IMR-90 (cell line): ENCODE data around the gene FARS2. TPM values are rescaled to one million over a fixed set of nuclear protein-coding genes. Genes with fewer than 3 reads are reported as not detected.

ENCODE experiments used
- ATAC-seq: fragments of 200-7000 bp; cut with Tn5 transposase; 2 replicates; pipeline ENCODE4 v1.9.1; 2020; ENCODE audit warnings: low read depth, mild to moderate bottlenecking, moderate library complexity
- BruUV-seq: library from RNA; stranded (reverse); fragments of 400-500 nt; replicated peaks from 2 replicates; lab custom pipeline; 2021; lab: Mats Ljungman, UMichigan
- CTCF ChIA-PET: fragments of 300-600 bp; formaldehyde crosslinking; extraction: SDS; loops from one replicate; lab custom pipeline; 2021; ENCODE audit warnings: antibody characterized with exemption; lab: Yijun Ruan, JAX
- POLR2A ChIA-PET: fragments of 300-600 bp; sonication (Branson Sonifier 250); formaldehyde crosslinking; loops from one replicate; lab custom pipeline; 2022; ENCODE audit warnings: antibody characterized with exemption; ENCODE audit not compliant: unreplicated experiment; lab: Charles Lee
- DNase-seq: peaks from one replicate; pipeline ENCODE4 v3.0.0; 2013
- H2AFZ ChIP-seq: replicated peaks from 2 replicates; pipeline ENCODE3; 2013; ENCODE audit warnings: low read length, mild to moderate bottlenecking; ENCODE audit not compliant: poor library complexity
- H2AK5ac ChIP-seq: 2 replicates; pipeline ENCODE4 v1.6.1; 2013; ENCODE audit warnings: low read depth, low read length, inconsistent platforms
- H2AK9ac ChIP-seq: replicated peaks from 2 replicates; pipeline ENCODE3; 2013; ENCODE audit warnings: mild to moderate bottlenecking, low read depth, low read length, moderate library complexity; ENCODE audit not compliant: poor library complexity
- H2BK120ac ChIP-seq: 2 replicates; pipeline ENCODE4 v1.6.1; 2013; ENCODE audit warnings: low read depth, low read length, inconsistent platforms
- H2BK15ac ChIP-seq: 3 replicates; pipeline ENCODE4 v1.6.1; 2013; ENCODE audit warnings: low read depth, low read length, inconsistent platforms
- H2BK20ac ChIP-seq: 2 replicates; pipeline ENCODE4 v1.6.1; 2013; ENCODE audit warnings: low read depth, mild to moderate bottlenecking, inconsistent platforms, low read length, moderate library complexity
- H2BK5ac ChIP-seq: 2 replicates; pipeline ENCODE4 v1.6.1; 2013; ENCODE audit warnings: mild to moderate bottlenecking, low read depth, low read length, inconsistent platforms; ENCODE audit not compliant: poor library complexity, severe bottlenecking
- H3K14ac ChIP-seq: replicated peaks from 2 replicates; pipeline ENCODE4 v1.6.1; 2013; ENCODE audit warnings: low read depth, low read length, inconsistent platforms
- H3K18ac ChIP-seq: 2 replicates; pipeline ENCODE4 v1.6.1; 2013; ENCODE audit warnings: low read depth, low read length, control low read depth
- H3K23ac ChIP-seq: 2 replicates; pipeline ENCODE4 v1.6.1; 2013; ENCODE audit warnings: low read depth, low read length, inconsistent platforms
- H3K27ac ChIP-seq: 2 replicates; pipeline ENCODE4 v1.5.1; 2013; ENCODE audit warnings: mild to moderate bottlenecking, control low read depth, low read length; ENCODE audit not compliant: insufficient read depth
- H3K27me3 ChIP-seq: 2 replicates; pipeline ENCODE4 v1.6.1; 2013; ENCODE audit warnings: low read length; ENCODE audit not compliant: control insufficient read depth, insufficient read depth
- H3K36me3 ChIP-seq: 2 replicates; pipeline ENCODE4 v1.6.1; 2013; ENCODE audit warnings: low read length, mixed read lengths; ENCODE audit not compliant: control insufficient read depth, insufficient read depth
- H3K4ac ChIP-seq: 2 replicates; pipeline ENCODE4 v1.6.1; 2013; ENCODE audit warnings: low read depth, low read length, inconsistent platforms
- H3K4me1 ChIP-seq: 2 replicates; pipeline ENCODE4 v1.6.1; 2013; ENCODE audit warnings: low read length, mixed read lengths; ENCODE audit not compliant: control insufficient read depth, insufficient read depth
- H3K4me2 ChIP-seq: 2 replicates; pipeline ENCODE4 v1.6.1; 2013; ENCODE audit warnings: low read depth, mild to moderate bottlenecking, control low read depth, low read length, moderate library complexity
- H3K4me3 ChIP-seq: 2 replicates; pipeline ENCODE4 v1.5.1; 2013; ENCODE audit warnings: low read depth, mild to moderate bottlenecking, control low read depth, low read length, moderate library complexity; ENCODE audit not compliant: insufficient read depth
- H3K56ac ChIP-seq: 2 replicates; pipeline ENCODE4 v1.6.1; 2013; ENCODE audit warnings: low read length, inconsistent platforms; ENCODE audit not compliant: insufficient read depth; ENCODE audit errors: extremely low read depth
- H3K79me1 ChIP-seq, 2 experiments: 2 replicates each; pipeline ENCODE4 v1.6.1; 2013; ENCODE audit warnings: low read length in 2 of 2, inconsistent platforms in 1 of 2, low read depth in 1 of 2
- H3K9ac ChIP-seq: 2 replicates; pipeline ENCODE4 v1.6.1; 2013; ENCODE audit warnings: low read depth, low read length, control low read depth
- H3K9me1 ChIP-seq: 2 replicates; pipeline ENCODE4 v1.6.1; 2013; ENCODE audit warnings: low read length, inconsistent platforms; ENCODE audit not compliant: insufficient read depth
- H3K9me3 ChIP-seq: 2 replicates; pipeline ENCODE4 v1.6.1; 2013; ENCODE audit warnings: low read length; ENCODE audit not compliant: control insufficient read depth, insufficient read depth
- H4K20me1 ChIP-seq: 2 replicates; pipeline ENCODE4 v1.6.1; 2013; ENCODE audit warnings: low read length, inconsistent platforms; ENCODE audit not compliant: insufficient read depth
- H4K5ac ChIP-seq: 2 replicates; pipeline ENCODE4 v1.6.1; 2013; ENCODE audit warnings: mild to moderate bottlenecking, low read depth, low read length, control low read depth
- H4K8ac ChIP-seq, 2 experiments: 2 replicates each; pipeline ENCODE4 v1.6.1; 2013; ENCODE audit warnings: low read depth in 2 of 2, low read length in 2 of 2, control low read depth in 1 of 2, inconsistent platforms in 1 of 2
- H4K91ac ChIP-seq: 2 replicates; pipeline ENCODE4 v1.6.1; 2013; ENCODE audit warnings: low read depth, low read length, inconsistent platforms; ENCODE audit not compliant: insufficient read depth
- BHLHE40 ChIP-seq: fragments of 150-350 bp; IDR thresholded peaks from 2 replicates; pipeline ENCODE4 v1.6.1; 2016; ENCODE audit warnings: mild to moderate bottlenecking, low read depth, low read length
- CEBPB ChIP-seq: IDR thresholded peaks from 2 replicates; pipeline ENCODE4 v1.6.1; 2012; ENCODE audit warnings: low read depth, low read length, improper control_type of control experiment
- CHD1 ChIP-seq: IDR thresholded peaks from 2 replicates; pipeline ENCODE4 v1.6.1; 2012; ENCODE audit warnings: low read depth, low read length, improper control_type of control experiment
- CTCF ChIP-seq: conservative IDR thresholded peaks from 2 replicates; pipeline ENCODE4 v1.5.1; 2012; ENCODE audit warnings: mild to moderate bottlenecking, low read depth, low read length, improper control_type of control experiment
- ELK1 ChIP-seq: fragments of 150-350 bp; IDR thresholded peaks from 2 replicates; pipeline ENCODE4 v1.6.1; 2016; ENCODE audit warnings: low read depth, mild to moderate bottlenecking, low read length, moderate library complexity, borderline replicate concordance
- FOS ChIP-seq: fragments of 150-350 bp; IDR thresholded peaks from 2 replicates; pipeline ENCODE4 v1.6.1; 2016; ENCODE audit warnings: low read depth, low read length
- MAFK ChIP-seq: IDR thresholded peaks from 2 replicates; pipeline ENCODE4 v1.6.1; 2012; ENCODE audit warnings: low read depth, low read length, improper control_type of control experiment
- MAZ ChIP-seq: IDR thresholded peaks from 2 replicates; pipeline ENCODE4 v1.6.1; 2012; ENCODE audit warnings: low read depth, mild to moderate bottlenecking, low read length, improper control_type of control experiment, moderate library complexity, borderline replicate concordance
- MXI1 ChIP-seq: IDR thresholded peaks from 2 replicates; pipeline ENCODE4 v1.6.1; 2012; ENCODE audit warnings: low read depth, mild to moderate bottlenecking, low read length, moderate library complexity, borderline replicate concordance
- NFE2L2 ChIP-seq: fragments of 150-350 bp; IDR thresholded peaks from 2 replicates; pipeline ENCODE4 v1.6.1; 2016; ENCODE audit warnings: low read depth, mild to moderate bottlenecking, low read length
- POLR2A ChIP-seq: IDR thresholded peaks from 2 replicates; pipeline ENCODE4 v1.6.1; 2012; ENCODE audit warnings: mild to moderate bottlenecking, low read depth, low read length
- RAD21 ChIP-seq: IDR thresholded peaks from 2 replicates; pipeline ENCODE4 v1.6.1; 2012; ENCODE audit warnings: low read length, improper control_type of control experiment
- RCOR1 ChIP-seq: IDR thresholded peaks from 2 replicates; pipeline ENCODE4 v1.6.1; 2012; ENCODE audit warnings: mild to moderate bottlenecking, low read length, improper control_type of control experiment; ENCODE audit not compliant: insufficient replicate concordance
- RFX5 ChIP-seq: IDR thresholded peaks from 2 replicates; pipeline ENCODE4 v1.8.0; 2012; ENCODE audit warnings: low read depth, mild to moderate bottlenecking, low read length, moderate library complexity
- SMC3 ChIP-seq: fragments of 150-350 bp; IDR thresholded peaks from 2 replicates; pipeline ENCODE4 v1.6.1; 2016; ENCODE audit warnings: low read depth, mild to moderate bottlenecking, antibody characterized with exemption, low read length, moderate library complexity
- USF2 ChIP-seq: fragments of 150-350 bp; IDR thresholded peaks from 2 replicates; pipeline ENCODE4 v1.6.1; 2017; ENCODE audit warnings: mild to moderate bottlenecking, antibody characterized with exemption, low read length, low read depth
- WGBS, 2 experiments: methylation state at CpG; one replicate each; pipeline versions ENCODE4 v1.1.5 to v1.1.7; 2013; ENCODE audit warnings: missing lambda C conversion rate in 2 of 2; ENCODE audit not compliant: insufficient read length in 1 of 2; ENCODE audit errors: extremely low coverage in 2 of 2; 5-methylcytosine and 5-hydroxymethylcytosine counted together
- dilution Hi-C: fragments of 300-500 bp; cut with HindIII; formaldehyde crosslinking; loops from one replicate; pipeline ENCODE4 v1.14.3; 2018; ENCODE audit warnings: low sequenced_read_pairs; ENCODE audit not compliant: unreplicated experiment
- in situ Hi-C: fragments of 300-500 bp; cut with MboI; formaldehyde crosslinking; loops from 3 replicates; pipeline ENCODE4 v1.14.3; 2019; ENCODE audit warnings: low sequenced_read_pairs, inconsistent platforms, mixed read lengths
- intact Hi-C: fragments of 100-400 bp; cut with micrococcal nuclease; formaldehyde crosslinking; loops from 2 replicates; pipeline ENCODE4 v1.10.0; 2022
- polyA plus RNA-seq, 3 experiments: library from polyadenylated mRNA; depleted of rRNA; stranded (reverse); fragments of >200 nt; gene quantifications; 2 replicates each; pipeline ENCODE4 v1.2.3, GENCODE V29; 2012; ENCODE audit warnings: low replicate concordance in 1 of 3
- total RNA-seq: library from RNA; depleted of rRNA; stranded (reverse); fragments of >200 nt; gene quantifications from 2 replicates; pipeline ENCODE4 v1.2.3, GENCODE V29; 2012

The FARS2 gene
- total and polyA plus RNA-seq, 2 of the 4 experiments (the other 2 are of a cell fraction), result 12.1 to 28.9 TPM

- H2BK20ac ChIP-seq, result no peak overlapping the region
- no peak overlapping the region for H3K4me3 ChIP-seq
- H2BK120ac ChIP-seq, result no peak overlapping the region
- H3K56ac ChIP-seq, result no peak overlapping the region
- no peaks in the 10 kb centered on the region for H3K36me3 ChIP-seq
- DNase-seq (no peak), ATAC-seq (no peak)
- no peaks in the 10 kb centered on the region for H3K9me3 ChIP-seq
- in situ Hi-C loops, result loop anchor here (10.0 kb wide), 1 partner anchor 1122 kb away; no protein-coding TSS in a partner anchor
- no peak overlapping the region for H3K27ac ChIP-seq
- peaks cover 6 to 16% of the 10 kb centered on the region in 2 experiments; a peak in 1 of 4 replicates for H3K79me1 ChIP-seq
- dilution Hi-C loops, result no loop called here
- H2AK5ac ChIP-seq, result no peak overlapping the region
- H3K4me2 ChIP-seq, result no peak overlapping the region
- H3K23ac ChIP-seq, result no peak overlapping the region
- peaks cover 9% of the 10 kb centered on the region for H3K9me1 ChIP-seq
- no peak overlapping the region for H3K18ac ChIP-seq
- no peaks in the 10 kb centered on the region for H4K20me1 ChIP-seq
- BruUV-seq, result no TSS peak
- H4K5ac ChIP-seq, result no peak overlapping the region
- no peaks in the 10 kb centered on the region for H3K27me3 ChIP-seq
- H3K4ac ChIP-seq, result no peak overlapping the region
- H4K8ac ChIP-seq, result no peak overlapping the region
- no peak overlapping the region for H2BK5ac ChIP-seq
- no CpG with 5 or more reads among the region's 4 CpGs for WGBS, 2 experiments
- ChIA-PET CTCF (interaction anchor here (0.8 to 1.4 kb wide), 4 partner anchors 9 to 20 kb away, joined by 3 to 6 read pairs (median 4); no protein-coding TSS in a partner anchor), POLR2A (no interaction called here)
- H2AFZ ChIP-seq, result no peak overlapping the region
- H2BK15ac ChIP-seq, result no peak overlapping the region
- intact Hi-C loops, result loop anchor here (5.0 kb wide), 1 partner anchor 574 kb away; no protein-coding TSS in a partner anchor
- no peak overlapping the region for H3K14ac ChIP-seq
- no peak overlapping the region for H3K9ac ChIP-seq
- peaks cover 5% of the 10 kb centered on the region; the same call in 1 of the 2 replicates for H3K4me1 ChIP-seq
- no peak overlapping the region for H2AK9ac ChIP-seq
- TF ChIP-seq MAFK (no peak), BHLHE40 (no peak), SMC3 (no peak), CTCF (no peak), FOS (no peak), CHD1 (no peak), NFE2L2 (no peak), ELK1 (no peak), USF2 (no peak), RFX5 (no peak), MAZ (no peak), RAD21 (no peak), MXI1 (no peak), RCOR1 (no peak), CEBPB (no peak), POLR2A (no peak)
- no peak overlapping the region; the same call in 1 of the 2 replicates for H4K91ac ChIP-seq
Observed at GRCh38 chr6:5423251-5423650, 161.9 kb downstream of the FARS2 start.
